Fibroblast of villous mesenchyme (primary cell): ENCODE data around the gene CD151. TPM values are rescaled to one million over a fixed set of nuclear protein-coding genes. Genes with fewer than 3 reads are reported as not detected.

Experiments
- DNase-seq: peaks from one replicate; pipeline ENCODE4 v3.0.0-alpha.2; 2010; ENCODE audit warnings: low read depth
- H3K4me3 ChIP-seq: 2 replicates; pipeline ENCODE4 v1.5.1; 2011; ENCODE audit warnings: low read depth, mild to moderate bottlenecking, low read length
- total RNA-seq: library from RNA; depleted of rRNA; stranded (reverse); fragments of >200 nt; gene quantifications from 2 replicates; pipeline ENCODE4 v1.2.3, GENCODE V29; 2012
- TF ChIP-seq, protein P1 (sequence below): IDR thresholded peaks from 2 replicates; pipeline ENCODE4 v1.5.1; 2012; ENCODE audit warnings: low read depth, mild to moderate bottlenecking, low read length; ENCODE audit not compliant: insufficient read depth

Gene CD151
- total RNA-seq, 1 donor: 218 TPM

DNA sequence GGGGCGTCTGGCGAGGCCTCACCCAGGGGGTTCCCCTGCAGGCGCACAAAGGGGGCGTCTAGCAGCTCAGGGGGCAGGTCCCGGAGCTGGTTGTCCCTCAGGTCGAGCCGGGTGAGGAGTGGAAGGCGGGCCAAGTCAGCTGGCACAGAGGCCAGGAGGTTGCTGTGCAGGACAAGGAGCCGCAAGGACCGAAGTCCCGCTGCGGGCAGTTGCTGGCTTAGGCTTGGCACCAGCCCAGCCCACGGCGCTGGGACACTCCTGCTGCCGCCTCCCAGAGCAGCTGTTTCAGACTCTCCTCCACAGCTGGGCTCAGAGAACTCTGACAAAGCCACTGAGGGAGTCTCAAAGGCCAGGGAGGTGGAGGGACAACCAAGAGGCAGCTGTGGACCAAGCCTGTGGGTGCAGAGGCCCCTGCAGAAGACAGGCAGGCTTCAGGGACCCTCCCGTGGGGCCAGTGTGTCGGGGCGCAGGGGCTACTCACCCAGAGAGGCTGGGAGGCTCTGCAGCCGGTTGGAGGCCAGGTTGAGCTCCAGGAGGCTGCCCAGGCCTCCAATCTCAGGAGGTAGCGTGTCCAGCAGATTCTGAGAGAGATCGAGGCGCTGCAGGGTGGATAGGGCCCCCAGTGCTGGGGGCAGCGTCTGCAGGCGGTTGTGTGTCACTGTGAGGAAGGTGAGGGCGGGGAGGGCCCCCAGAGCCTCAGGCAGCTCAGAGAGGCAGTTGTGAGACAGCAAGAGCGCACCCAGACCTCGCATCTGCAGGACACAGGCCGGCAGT lies 29.9 kb upstream of the CD151 start:
- no peak for DNase-seq
- no peak overlapping the region for H3K4me3 ChIP-seq
- TF ChIP-seq, protein P1, sequence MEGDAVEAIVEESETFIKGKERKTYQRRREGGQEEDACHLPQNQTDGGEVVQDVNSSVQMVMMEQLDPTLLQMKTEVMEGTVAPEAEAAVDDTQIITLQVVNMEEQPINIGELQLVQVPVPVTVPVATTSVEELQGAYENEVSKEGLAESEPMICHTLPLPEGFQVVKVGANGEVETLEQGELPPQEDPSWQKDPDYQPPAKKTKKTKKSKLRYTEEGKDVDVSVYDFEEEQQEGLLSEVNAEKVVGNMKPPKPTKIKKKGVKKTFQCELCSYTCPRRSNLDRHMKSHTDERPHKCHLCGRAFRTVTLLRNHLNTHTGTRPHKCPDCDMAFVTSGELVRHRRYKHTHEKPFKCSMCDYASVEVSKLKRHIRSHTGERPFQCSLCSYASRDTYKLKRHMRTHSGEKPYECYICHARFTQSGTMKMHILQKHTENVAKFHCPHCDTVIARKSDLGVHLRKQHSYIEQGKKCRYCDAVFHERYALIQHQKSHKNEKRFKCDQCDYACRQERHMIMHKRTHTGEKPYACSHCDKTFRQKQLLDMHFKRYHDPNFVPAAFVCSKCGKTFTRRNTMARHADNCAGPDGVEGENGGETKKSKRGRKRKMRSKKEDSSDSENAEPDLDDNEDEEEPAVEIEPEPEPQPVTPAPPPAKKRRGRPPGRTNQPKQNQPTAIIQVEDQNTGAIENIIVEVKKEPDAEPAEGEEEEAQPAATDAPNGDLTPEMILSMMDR: no peak

DNA sequence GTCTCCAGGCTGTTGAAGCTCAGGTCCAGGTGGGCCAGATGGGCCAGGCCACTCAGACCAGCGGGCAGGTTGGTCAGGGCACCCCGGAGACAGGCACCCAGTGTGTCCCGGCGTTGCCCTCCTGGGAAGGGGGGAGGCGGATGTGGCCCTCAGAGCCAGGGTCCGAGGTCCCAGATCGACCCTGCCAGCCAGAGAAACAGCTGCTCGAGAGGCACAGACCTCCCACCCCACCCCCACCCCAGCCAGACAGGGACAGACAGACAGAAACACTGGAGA lies 29.3 kb upstream of the CD151 start:
- DNase-seq: no peak
- H3K4me3 ChIP-seq: peak overlapping the region; percentile 68
- TF ChIP-seq, protein P1: no peak

DNA sequence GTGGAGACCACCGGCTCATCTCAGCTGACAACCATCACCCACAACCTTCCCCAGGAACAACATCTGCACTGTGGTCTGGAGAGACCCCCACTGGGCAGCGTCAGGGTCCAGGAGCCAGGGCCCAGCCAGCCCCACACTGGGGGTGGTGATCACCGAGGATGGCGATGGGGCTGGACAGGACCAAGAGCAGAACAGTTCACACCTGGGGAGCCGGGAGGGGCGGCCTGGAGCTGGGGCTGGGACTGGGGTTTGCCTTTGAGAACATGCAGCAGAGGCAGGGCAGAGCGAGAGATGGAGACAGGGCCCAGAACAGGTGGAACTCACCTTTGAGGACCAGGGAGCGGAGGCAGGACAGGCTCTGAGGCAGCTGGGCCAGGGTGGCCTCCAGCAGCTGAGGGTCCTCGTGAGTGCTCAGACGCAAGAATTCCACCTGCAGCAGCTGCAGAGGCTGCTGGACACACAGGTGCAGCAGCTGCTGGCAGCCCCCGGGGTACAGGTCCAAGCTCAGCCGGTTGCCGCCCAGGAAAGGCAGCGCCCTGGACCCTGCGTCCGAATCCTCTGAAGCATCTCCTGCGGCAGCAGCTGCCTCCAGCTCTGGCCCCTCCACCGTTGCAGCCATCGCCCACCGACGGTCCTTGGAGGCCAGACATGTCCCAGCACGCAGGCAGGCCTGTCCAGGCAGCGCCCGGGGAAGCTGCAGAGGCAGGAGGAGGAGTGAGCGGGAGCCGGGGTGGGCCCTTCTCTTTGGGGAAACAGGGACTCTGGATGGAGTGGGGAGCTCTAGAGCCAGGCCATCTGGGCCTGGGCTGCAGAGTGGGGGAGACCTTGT lies 28.8 kb upstream of the CD151 start:
- no peak for DNase-seq
- TF ChIP-seq, protein P1: no peak
- H3K4me3 ChIP-seq: peak overlapping the region; percentile 68

DNA sequence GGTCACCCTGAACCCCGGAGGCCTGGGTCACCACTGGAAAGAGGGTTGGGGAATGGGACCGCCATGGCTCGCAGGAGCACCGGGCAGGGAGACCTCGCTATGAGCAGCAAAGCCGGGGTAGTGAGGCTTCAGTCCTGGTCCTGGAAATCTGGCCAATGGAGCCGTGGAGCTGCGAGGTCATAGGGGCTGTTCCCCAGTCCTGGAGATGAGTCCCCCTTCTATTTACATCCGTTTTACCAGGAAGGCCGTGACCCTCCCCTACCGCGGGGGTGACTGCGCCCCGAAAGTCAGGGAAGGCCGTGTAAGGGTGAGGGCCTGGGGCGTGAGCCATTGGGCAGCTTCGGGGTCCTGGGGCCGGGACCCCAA lies 28.2 kb upstream of the CD151 start:
- no peak for DNase-seq
- TF ChIP-seq, protein P1: no peak
- peak overlapping the region; percentile 68 for H3K4me3 ChIP-seq

DNA sequence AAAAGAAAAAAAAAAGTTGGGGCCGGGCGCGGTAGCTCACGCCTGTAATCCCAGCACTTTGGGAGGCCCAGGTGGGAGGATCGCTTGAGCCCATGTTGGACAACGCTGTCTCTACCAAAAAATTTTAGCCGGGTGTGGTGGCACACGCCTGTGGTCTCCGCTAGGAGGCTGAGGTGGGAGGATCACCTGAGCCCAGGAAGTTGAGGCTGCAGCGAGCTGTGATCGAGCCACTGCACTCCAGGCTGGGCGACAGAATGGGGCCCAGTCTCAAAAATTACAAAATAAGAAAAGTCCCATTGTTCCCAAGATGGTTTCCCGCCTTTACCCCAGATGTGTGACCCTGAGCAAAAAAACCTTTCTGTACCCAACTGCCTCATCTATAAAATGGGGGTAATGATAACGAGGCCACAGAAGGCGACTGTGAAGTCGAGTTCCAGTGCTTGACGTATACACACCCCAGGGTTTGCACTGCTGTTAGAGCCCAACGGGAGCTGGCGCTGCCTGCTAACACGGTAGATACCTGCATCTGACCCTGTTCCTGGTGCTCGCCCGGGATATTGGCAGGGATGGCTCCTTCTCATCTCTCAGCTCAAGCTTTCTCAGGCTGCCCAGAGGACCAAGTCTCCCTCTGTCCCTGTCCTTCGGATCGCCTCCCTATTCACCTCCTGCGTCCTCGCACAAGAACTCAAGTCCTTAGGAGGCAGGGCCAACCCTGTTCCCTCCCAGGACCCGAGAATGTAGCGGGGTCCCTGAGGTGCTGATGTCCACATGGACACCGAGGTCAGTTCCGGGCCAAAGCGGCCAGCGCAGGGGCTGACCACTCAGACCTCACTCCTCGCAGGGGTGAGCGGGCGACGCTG lies 24.1 kb upstream of the CD151 start:
- TF ChIP-seq, protein P1: no peak
- peak; percentile 27 for DNase-seq
- peak overlapping the region; percentile 92 for H3K4me3 ChIP-seq

DNA sequence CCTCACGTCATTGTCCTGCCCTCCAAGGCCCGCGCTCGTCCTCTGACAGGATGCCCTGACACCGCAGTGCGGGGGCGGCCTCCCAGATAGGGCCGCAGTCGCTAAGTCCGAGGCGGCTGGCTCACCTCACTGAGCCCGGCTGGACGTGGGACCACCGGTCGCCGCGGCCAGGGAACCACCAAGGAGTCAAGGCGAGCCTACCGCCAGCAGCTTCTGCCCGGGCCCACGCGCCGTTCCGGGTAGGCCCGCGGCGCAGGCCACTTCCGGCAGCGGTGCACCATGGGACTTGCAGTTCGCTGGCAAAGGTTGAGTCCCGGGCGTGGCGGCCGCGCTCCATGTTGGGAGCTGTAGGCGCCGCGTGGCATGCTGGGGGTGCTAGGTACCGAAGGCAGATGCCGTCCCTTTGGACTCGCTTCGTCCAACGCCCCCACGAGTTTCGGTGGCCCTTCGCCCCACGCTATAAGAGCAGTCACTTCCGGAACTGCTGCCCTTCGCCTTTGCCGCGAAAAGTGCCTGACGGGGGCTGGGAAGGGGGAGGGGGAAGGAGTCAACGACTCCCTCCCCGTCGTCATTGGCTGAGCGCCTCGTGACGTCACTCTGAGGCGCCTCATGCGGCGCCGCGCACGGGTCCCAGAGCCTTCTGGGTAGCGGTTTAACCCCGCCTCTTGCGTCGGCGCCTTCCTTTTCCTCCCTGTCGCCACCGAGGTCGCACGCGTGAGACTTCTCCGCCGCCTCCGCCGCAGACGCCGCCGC lies 23.3 kb upstream of the CD151 start, which contains the start of gene RPLP2:
Gene RPLP2 (plus strand): TSS at position 681 of the 753 bp plus-strand sequence. CDS start 268 bp downstream, outside the sequence.
- TF ChIP-seq, protein P1: no peak
- peak; percentile 97 for DNase-seq
- peak within 1 kb of the TSS; percentile 92 for H3K4me3 ChIP-seq
